MCF 10A (cell line): ENCODE measurements around the gene TMC8. TPM values are rescaled to one million over a fixed set of nuclear protein-coding genes. Genes with fewer than 3 reads are reported as not detected.

Experiments
- BruUV-seq: library from RNA; stranded (reverse); fragments of 400-500 nt; replicated peaks from 2 replicates; lab custom pipeline; 2021; lab: Mats Ljungman, UMichigan
- CTCF ChIA-PET: fragments of 300-600 bp; sonication (Branson Sonifier 250); formaldehyde crosslinking; extraction: SDS; loops from one replicate; lab custom pipeline; 2021; ENCODE audit warnings: antibody characterized with exemption, inconsistent platforms; lab: Yijun Ruan, JAX
- POLR2A ChIA-PET: fragments of 300-600, 350-650 bp; sonication (Branson Sonifier 250); formaldehyde crosslinking; extraction: SDS; loops from one replicate; lab custom pipeline; 2020; ENCODE audit warnings: antibody characterized with exemption, inconsistent platforms; lab: Yijun Ruan, JAX
- DNase-seq: peaks from one replicate; pipeline ENCODE4 v3.0.0-alpha.2; 2018; ENCODE audit not compliant: unreplicated experiment
- H3K27ac Mint-ChIP-seq: one replicate; pipeline ENCODE4 v1.8.0; 2022; ENCODE audit warnings: mild to moderate bottlenecking, low read depth, mixed read lengths; ENCODE audit not compliant: unreplicated experiment
- H3K27me3 Mint-ChIP-seq: one replicate; pipeline ENCODE4 v1.8.0; 2022; ENCODE audit warnings: mixed read lengths; ENCODE audit not compliant: insufficient read depth, unreplicated experiment
- H3K36me3 Mint-ChIP-seq: one replicate; pipeline ENCODE4 v1.8.0; 2022; ENCODE audit warnings: mild to moderate bottlenecking, moderate library complexity, mixed read lengths; ENCODE audit not compliant: insufficient read depth, unreplicated experiment
- H3K4me1 Mint-ChIP-seq: one replicate; pipeline ENCODE4 v1.8.0; 2022; ENCODE audit warnings: mixed read lengths; ENCODE audit not compliant: insufficient read depth, unreplicated experiment
- H3K4me3 Mint-ChIP-seq: one replicate; pipeline ENCODE4 v1.8.0; 2022; ENCODE audit warnings: mild to moderate bottlenecking, moderate library complexity, mixed read lengths; ENCODE audit not compliant: unreplicated experiment
- H3K9me3 Mint-ChIP-seq: one replicate; pipeline ENCODE4 v1.8.0; 2022; ENCODE audit warnings: mixed read lengths; ENCODE audit not compliant: unreplicated experiment
- intact Hi-C: fragments of 100-400 bp; cut with micrococcal nuclease; formaldehyde crosslinking; loops from 2 replicates; pipeline ENCODE4 v1.14.1; 2022
- total RNA-seq: library from RNA; stranded (reverse); gene quantifications from 2 replicates; pipeline ENCODE4 v1.2.3, GENCODE V29; 2022
- TF ChIP-seq, protein P1 (sequence below): fragments of 200-600 bp; IDR thresholded peaks from one replicate; pipeline ENCODE4 v1.8.0; 2022; ENCODE audit warnings: antibody characterized with exemption, mild to moderate bottlenecking; ENCODE audit not compliant: unreplicated experiment

The TMC8 gene
- total RNA-seq, 1 experiment from 2014 or later, result not detected

DNA sequence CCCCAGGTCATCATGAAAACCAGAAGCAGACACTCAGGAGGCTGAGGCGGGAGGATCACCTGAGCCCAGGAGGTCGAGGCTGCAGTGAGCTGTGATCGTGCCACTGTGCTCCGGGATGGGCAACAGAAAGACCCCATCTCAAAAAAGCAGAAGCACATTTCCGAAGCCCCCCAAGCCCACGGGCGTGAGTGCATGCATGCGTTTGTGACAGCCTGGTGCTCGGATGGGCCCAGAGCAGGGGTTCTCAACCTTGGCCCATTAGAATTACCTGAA lies 21.1 kb upstream of the TMC8 start:
- peaks cover 8% of the 10 kb centered on the region for H3K27me3 Mint-ChIP-seq
- ChIA-PET CTCF (interaction anchor here (1.0 to 1.2 kb wide), 2 partner anchors 27 to 67 kb away, joined by 3 to 6 read pairs; no protein-coding TSS in a partner anchor), POLR2A (no interaction called here)
- H3K4me1 Mint-ChIP-seq, result peaks cover 5% of the 10 kb centered on the region
- H3K36me3 Mint-ChIP-seq, result peaks cover 6% of the 10 kb centered on the region
- TF ChIP-seq, protein P1, sequence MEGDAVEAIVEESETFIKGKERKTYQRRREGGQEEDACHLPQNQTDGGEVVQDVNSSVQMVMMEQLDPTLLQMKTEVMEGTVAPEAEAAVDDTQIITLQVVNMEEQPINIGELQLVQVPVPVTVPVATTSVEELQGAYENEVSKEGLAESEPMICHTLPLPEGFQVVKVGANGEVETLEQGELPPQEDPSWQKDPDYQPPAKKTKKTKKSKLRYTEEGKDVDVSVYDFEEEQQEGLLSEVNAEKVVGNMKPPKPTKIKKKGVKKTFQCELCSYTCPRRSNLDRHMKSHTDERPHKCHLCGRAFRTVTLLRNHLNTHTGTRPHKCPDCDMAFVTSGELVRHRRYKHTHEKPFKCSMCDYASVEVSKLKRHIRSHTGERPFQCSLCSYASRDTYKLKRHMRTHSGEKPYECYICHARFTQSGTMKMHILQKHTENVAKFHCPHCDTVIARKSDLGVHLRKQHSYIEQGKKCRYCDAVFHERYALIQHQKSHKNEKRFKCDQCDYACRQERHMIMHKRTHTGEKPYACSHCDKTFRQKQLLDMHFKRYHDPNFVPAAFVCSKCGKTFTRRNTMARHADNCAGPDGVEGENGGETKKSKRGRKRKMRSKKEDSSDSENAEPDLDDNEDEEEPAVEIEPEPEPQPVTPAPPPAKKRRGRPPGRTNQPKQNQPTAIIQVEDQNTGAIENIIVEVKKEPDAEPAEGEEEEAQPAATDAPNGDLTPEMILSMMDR, result no peak
- H3K4me3 Mint-ChIP-seq, result no peak overlapping the region
- no TSS peak for BruUV-seq
- intact Hi-C loops, result no loop called here
- H3K9me3 Mint-ChIP-seq, result no peaks in the 10 kb centered on the region
- no peak overlapping the region for H3K27ac Mint-ChIP-seq
- no peak for DNase-seq

DNA sequence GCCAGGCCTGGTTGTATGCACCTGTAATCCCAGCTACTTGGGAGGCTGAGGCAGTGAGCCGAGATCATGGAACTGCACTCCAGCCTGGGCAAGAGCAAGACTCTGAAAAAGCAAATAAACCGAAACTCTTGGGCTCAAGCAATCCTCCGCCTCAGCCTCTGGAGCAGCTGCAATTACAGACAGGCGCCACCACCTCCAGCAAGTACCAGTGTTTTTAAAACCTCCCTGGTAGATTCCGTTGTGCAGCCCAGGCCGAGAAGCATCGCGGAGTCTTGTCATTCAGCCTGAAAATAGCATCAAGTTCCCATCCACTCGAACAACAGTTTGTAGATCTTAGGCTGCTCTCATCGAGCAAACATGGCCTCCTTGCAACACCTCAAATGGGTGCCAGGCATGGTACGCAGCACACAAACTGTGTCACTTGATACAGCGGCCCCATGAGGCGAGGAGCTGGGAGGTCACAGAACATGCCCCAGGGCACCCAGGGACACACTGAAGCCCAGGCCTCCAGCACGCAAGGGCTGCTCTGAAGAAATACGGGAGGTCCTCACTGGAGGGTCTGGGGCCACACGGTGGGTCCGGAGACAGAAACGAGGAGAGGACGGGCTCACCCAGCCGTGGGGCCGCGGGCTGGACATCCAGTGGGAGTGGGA lies 20.1 kb upstream of the TMC8 start:
- Mint-ChIP-seq H3K4me3 (no peak overlapping the region), H3K27ac (no peak overlapping the region), H3K4me1 (peaks cover 5% of the 10 kb centered on the region), H3K9me3 (no peaks in the 10 kb centered on the region), H3K36me3 (no peaks in the 10 kb centered on the region), H3K27me3 (peaks cover 11% of the 10 kb centered on the region)
- DNase-seq, result no peak
- TF ChIP-seq, protein P1, result no peak
- intact Hi-C loops, result no loop called here
- ChIA-PET POLR2A (no interaction called here), CTCF (interaction anchor here (0.7 to 1.3 kb wide), 4 partner anchors 66 to 141 kb away, joined by 3 to 6 read pairs (median 4); no protein-coding TSS in a partner anchor)
- BruUV-seq, result no TSS peak

DNA sequence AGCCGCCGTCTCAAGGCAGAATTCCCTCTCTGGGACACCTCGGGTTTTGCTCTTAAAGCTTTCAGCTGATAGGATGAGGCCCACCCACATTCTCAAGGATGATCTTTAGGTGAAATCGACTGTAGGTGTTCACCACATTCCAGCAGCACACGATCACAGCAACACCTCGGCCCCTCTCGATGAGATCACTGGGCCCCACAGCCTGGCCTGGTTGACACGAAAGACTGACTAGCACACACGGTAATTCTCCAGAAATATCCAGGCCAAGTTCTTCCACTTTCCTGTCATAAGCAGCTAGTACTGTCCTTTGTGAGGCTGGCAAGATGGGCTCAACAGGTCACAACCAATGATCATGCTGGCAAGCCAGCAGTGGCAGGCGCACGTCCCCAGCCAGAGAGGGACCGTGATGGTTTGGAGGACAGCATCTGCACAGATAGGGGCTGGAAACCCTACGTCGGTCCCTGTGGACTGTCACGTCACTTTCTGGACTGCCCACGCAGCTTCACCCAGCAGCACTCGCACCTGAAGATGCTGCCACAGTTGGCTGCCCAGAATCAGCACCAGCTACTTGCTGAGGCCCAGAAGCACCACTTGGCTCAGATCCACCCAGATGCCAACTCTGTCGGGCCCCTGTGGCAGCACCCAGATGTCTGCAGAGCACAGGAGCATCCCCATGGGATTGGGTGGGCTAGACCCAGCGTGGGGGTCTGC lies 19.4 kb upstream of the TMC8 start:
- Mint-ChIP-seq H3K27me3 (peaks cover 11% of the 10 kb centered on the region), H3K36me3 (no peaks in the 10 kb centered on the region)

More for the DNA sequence above, 19.4 kb upstream of the TMC8 start:
- ChIA-PET CTCF (interaction anchor here (0.6 to 2.3 kb wide), 7 partner anchors 17 to 140 kb away, joined by 3 to 10 read pairs (median 4); no protein-coding TSS in a partner anchor), POLR2A (no interaction called here)
- no peak for DNase-seq
- no peak overlapping the region for H3K4me3 Mint-ChIP-seq
- intact Hi-C loops, result no loop called here
- no peaks in the 10 kb centered on the region for H3K9me3 Mint-ChIP-seq
- TF ChIP-seq, protein P1, result no peak
- no peak overlapping the region for H3K27ac Mint-ChIP-seq
- H3K4me1 Mint-ChIP-seq, result peaks cover 5% of the 10 kb centered on the region
- no TSS peak for BruUV-seq
